Measurements from ENCODE around the gene CCDC177. TPM values are rescaled to one million over a fixed set of nuclear protein-coding genes. Genes with fewer than 3 reads are reported as not detected.
A peak's percentile ranks its signal among the peaks of the same experiment; 100 is the strongest.

Gene CCDC177
- total and polyA plus RNA-seq, 4 donors: 0.01 TPM; not detected in 3

GRCh38 chr14:69539631-69540410 is 34.9 kb downstream of the CCDC177 start:
- H3K36me3 ChIP-seq (ENCODE audit: control insufficient read depth in 4 of 4, insufficient read depth in 4 of 4, low read length in 4 of 4): no peaks in the 10 kb centered on the region
- no peak overlapping the region for H3K9ac ChIP-seq (ENCODE audit: insufficient read depth in 1 of 2, low read length in 2 of 2)
- DNase-seq (peak in 2 of 3 donors; percentile 47 to 51), ATAC-seq (ENCODE audit: insufficient read depth, low FRiP score) (no peak)
- H3K27me3 ChIP-seq (ENCODE audit: control insufficient read depth in 3 of 3, insufficient read depth in 3 of 3, low read length in 2 of 3): peaks cover 0 to 6% (median 4%) of the 10 kb centered on the region in 3 donors
- H3K4me3 ChIP-seq: no peak overlapping the region
- H3K27ac ChIP-seq (ENCODE audit: low read depth in 1 of 2, low read length in 1 of 2): no peak overlapping the region
- WGBS, 2 donors: 50 to 54% methylated on average over 6 of the region's 6 CpGs
- H3K9me3 ChIP-seq (ENCODE audit: control insufficient read depth in 4 of 4, insufficient read depth in 3 of 4, low read length in 3 of 4): peaks cover 0 to 4% (median 0%) of the 10 kb centered on the region in 4 donors
- no peaks in the 10 kb centered on the region for H3K4me1 ChIP-seq (ENCODE audit: control insufficient read depth in 5 of 5, insufficient read depth in 5 of 5, low read length in 5 of 5)
- TF ChIP-seq CTCF (IDR thresholded peaks at IDR 0.05; ENCODE audit: control extremely low read depth, extremely low read depth): no peak

- TF ChIP-seq CTCF (IDR thresholded peaks at IDR 0.05; ENCODE audit: control extremely low read depth, extremely low read depth): no peak
- DNase-seq: no peak
- no peak overlapping the region for H3K4me3 ChIP-seq
- ATAC-seq (ENCODE audit: insufficient read depth, low FRiP score): no peak
- H3K4me1 ChIP-seq (ENCODE audit: control insufficient read depth in 5 of 5, insufficient read depth in 5 of 5, low read length in 5 of 5): no peaks in the 10 kb centered on the region
- H3K27me3 ChIP-seq (ENCODE audit: control insufficient read depth in 3 of 3, insufficient read depth in 3 of 3, low read length in 2 of 3): peaks cover 0 to 4% (median 0%) of the 10 kb centered on the region in 3 donors
- no peaks in the 10 kb centered on the region for H3K36me3 ChIP-seq (ENCODE audit: control insufficient read depth in 4 of 4, insufficient read depth in 4 of 4, low read length in 4 of 4)
- H3K9me3 ChIP-seq (ENCODE audit: control insufficient read depth in 4 of 4, insufficient read depth in 3 of 4, low read length in 3 of 4): peaks cover 0 to 4% (median 0%) of the 10 kb centered on the region in 4 donors
- H3K27ac ChIP-seq (ENCODE audit: low read depth in 1 of 2, low read length in 1 of 2): no peak overlapping the region
- WGBS, 2 donors: 93 to 97% methylated on average over 1 of the region's 1 CpG
- no peak overlapping the region for H3K9ac ChIP-seq (ENCODE audit: insufficient read depth in 1 of 2, low read length in 2 of 2)
These were observed 35.9 kb downstream of the CCDC177 start for GRCh38 chr14:69538766-69539165.

GRCh38 chr14:69537900-69538299 is 36.8 kb downstream of the CCDC177 start:
- Histone ChIP-seq H3K36me3 (ENCODE audit: control insufficient read depth in 4 of 4, insufficient read depth in 4 of 4, low read length in 4 of 4) (no peaks in the 10 kb centered on the region), H3K27me3 (ENCODE audit: control insufficient read depth in 3 of 3, insufficient read depth in 3 of 3, low read length in 2 of 3) (peaks cover 0 to 8% (median 3%) of the 10 kb centered on the region in 3 donors), H3K27ac (ENCODE audit: low read depth in 1 of 2, low read length in 1 of 2) (no peak overlapping the region), H3K9me3 (ENCODE audit: control insufficient read depth in 4 of 4, insufficient read depth in 3 of 4, low read length in 3 of 4) (peaks cover 0 to 4% (median 0%) of the 10 kb centered on the region in 4 donors), H3K4me1 (ENCODE audit: control insufficient read depth in 5 of 5, insufficient read depth in 5 of 5, low read length in 5 of 5) (no peaks in the 10 kb centered on the region), H3K9ac (ENCODE audit: insufficient read depth in 1 of 2, low read length in 2 of 2) (no peak overlapping the region), H3K4me3 (no peak overlapping the region)
- WGBS, 2 donors: 76 to 100% methylated on average over 1 of the region's 1 CpG
- TF ChIP-seq CTCF (IDR thresholded peaks at IDR 0.05; ENCODE audit: control extremely low read depth, extremely low read depth): no peak
- ATAC-seq (ENCODE audit: insufficient read depth, low FRiP score) (no peak), DNase-seq (no peak)
